ENCODE measurements around the gene USH1G.

DNA sequence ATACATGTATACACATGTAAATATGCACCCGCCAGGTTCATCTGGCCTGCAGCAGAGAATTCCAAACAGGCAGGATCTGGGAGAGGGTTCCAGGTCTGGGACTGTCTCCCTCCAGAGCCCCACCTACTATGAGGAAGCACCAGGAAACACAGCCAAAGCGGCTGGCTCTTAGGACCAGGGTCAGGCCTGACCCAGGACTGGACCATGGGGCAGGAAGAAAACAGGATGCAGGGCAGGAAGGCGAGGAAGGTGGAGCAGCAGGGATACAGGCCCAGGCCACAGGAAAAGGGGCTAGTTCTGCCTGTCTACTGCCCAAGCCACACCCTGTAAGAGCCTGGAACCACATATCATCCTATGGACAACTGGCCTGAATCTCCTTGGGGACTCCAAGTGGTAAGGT is 47.3 kb upstream of the USH1G start:
- TF ChIP-seq EZH2 (IDR thresholded peaks at IDR 0.05; ENCODE audit: borderline replicate concordance, low read length): no peak
- TF ChIP-seq, protein P1, sequence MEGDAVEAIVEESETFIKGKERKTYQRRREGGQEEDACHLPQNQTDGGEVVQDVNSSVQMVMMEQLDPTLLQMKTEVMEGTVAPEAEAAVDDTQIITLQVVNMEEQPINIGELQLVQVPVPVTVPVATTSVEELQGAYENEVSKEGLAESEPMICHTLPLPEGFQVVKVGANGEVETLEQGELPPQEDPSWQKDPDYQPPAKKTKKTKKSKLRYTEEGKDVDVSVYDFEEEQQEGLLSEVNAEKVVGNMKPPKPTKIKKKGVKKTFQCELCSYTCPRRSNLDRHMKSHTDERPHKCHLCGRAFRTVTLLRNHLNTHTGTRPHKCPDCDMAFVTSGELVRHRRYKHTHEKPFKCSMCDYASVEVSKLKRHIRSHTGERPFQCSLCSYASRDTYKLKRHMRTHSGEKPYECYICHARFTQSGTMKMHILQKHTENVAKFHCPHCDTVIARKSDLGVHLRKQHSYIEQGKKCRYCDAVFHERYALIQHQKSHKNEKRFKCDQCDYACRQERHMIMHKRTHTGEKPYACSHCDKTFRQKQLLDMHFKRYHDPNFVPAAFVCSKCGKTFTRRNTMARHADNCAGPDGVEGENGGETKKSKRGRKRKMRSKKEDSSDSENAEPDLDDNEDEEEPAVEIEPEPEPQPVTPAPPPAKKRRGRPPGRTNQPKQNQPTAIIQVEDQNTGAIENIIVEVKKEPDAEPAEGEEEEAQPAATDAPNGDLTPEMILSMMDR (conservative IDR thresholded peaks at IDR 0.05 in 1 of 2, IDR thresholded peaks at IDR 0.05 in 1 of 2; ENCODE audit: extremely low read depth in 1 of 2, insufficient read depth in 1 of 2, low read depth in 1 of 2, low read length in 2 of 2): no peak
